Stimulated activated CD8-positive, alpha-beta memory T cell treated with anti-CD3 and anti-CD28 coated beads, Interleukin-15, amount 100 ng/mL, for 4 hours (primary cell): Measurements from ENCODE around the gene SLC37A4.
"Not testable (repeated sequence)": the region's sequence is repeated elsewhere in the genome, so short reads cannot be mapped to it uniquely, and the experiment has no call there.

ENCODE experiments used
- DNase-seq, 2 donors: peaks; one replicate each; pipeline ENCODE4 v3.0.0-alpha.2; 2020; ENCODE audit warnings: low read depth in 2 of 2

Gene SLC37A4

GRCh38 chr11:119041821-119042514 lies 11.3 kb upstream of the SLC37A4 start:
- no peak for DNase-seq

- not testable (repeated sequence) for DNase-seq
Measured at GRCh38 chr11:119039471-119039870, 8.8 kb upstream of the SLC37A4 start.

GRCh38 chr11:119038884-119039283 lies 8.2 kb upstream of the SLC37A4 start:
- no peak for DNase-seq

- DNase-seq = no peak
Measured at GRCh38 chr11:119034813-119035212, 4.1 kb upstream of the SLC37A4 start.

- DNase-seq = not testable (repeated sequence)
Measured at GRCh38 chr11:119033421-119033820, 2.7 kb upstream of the SLC37A4 start.

GRCh38 chr11:119031912-119032280 lies 1.2 kb upstream of the SLC37A4 start:
- no peak for DNase-seq

GRCh38 chr11:119030029-119030328 lies 698 bp downstream of the SLC37A4 start:
- no peak for DNase-seq

- DNase-seq = peak in 1 of 2 donors; percentile 20
Measured at GRCh38 chr11:119029340-119030028, 1.2 kb downstream of the SLC37A4 start.

- DNase-seq = no peak
Measured at GRCh38 chr11:119029069-119029339, 1.7 kb downstream of the SLC37A4 start.

GRCh38 chr11:119028346-119029068 lies 2.2 kb downstream of the SLC37A4 start:
- DNase-seq = no peak

- no peak for DNase-seq
Measured at GRCh38 chr11:119027561-119028345, 2.9 kb downstream of the SLC37A4 start.

GRCh38 chr11:119026970-119027369 lies 3.7 kb downstream of the SLC37A4 start:
- no peak for DNase-seq

- no peak for DNase-seq
Measured at GRCh38 chr11:119025978-119026766, 4.5 kb downstream of the SLC37A4 start.

- DNase-seq = no peak
Measured at GRCh38 chr11:119025541-119025940, 5.1 kb downstream of the SLC37A4 start.

GRCh38 chr11:119025099-119025473 lies 5.6 kb downstream of the SLC37A4 start:
- DNase-seq = no peak

GRCh38 chr11:119024430-119025098 lies 6.1 kb downstream of the SLC37A4 start:
- no peak for DNase-seq

- no peak for DNase-seq
Measured at GRCh38 chr11:119023741-119024140, 6.9 kb downstream of the SLC37A4 start.

GRCh38 chr11:119021631-119022030 lies 9.0 kb downstream of the SLC37A4 start:
- DNase-seq = no peak

GRCh38 chr11:119019996-119020395 lies 10.7 kb downstream of the SLC37A4 start:
- no peak for DNase-seq

- peak; percentile 86 to 91 for DNase-seq
Measured at GRCh38 chr11:119018074-119018938, 12.4 kb downstream of the SLC37A4 start, which contains the start of the genes RPS25 and TRAPPC4. TSS of gene RPS25 (minus strand) at chr11:119018343. CDS start at chr11:119018284, 59 bp downstream. TSS of gene TRAPPC4 (plus strand) at chr11:119018766. CDS start at chr11:119018796, 30 bp downstream.
